Spleen (tissue), 11 donors: ENCODE results near the gene ELOVL1. TPM values are rescaled to one million over a fixed set of nuclear protein-coding genes. Genes with fewer than 3 reads are reported as not detected.
A peak's percentile ranks its signal among the peaks of the same experiment; 100 is the strongest.

Experiments
- DNase-seq: peaks from one replicate; pipeline ENCODE4 v3.0.0-alpha.2; 2020
- H3K27ac ChIP-seq, 8 donors: fragments of 200-600 bp; sonication (generic) in 7 of 8; 1 replicate in 4 of 8; 2 replicates in 4 of 8; pipeline versions ENCODE4 v1.5.0 to v1.8.0; 2016 to 2021; ENCODE audit warnings: inconsistent platforms in 4 of 8, mild to moderate bottlenecking in 4 of 8, moderate library complexity in 1 of 8
- H3K27me3 ChIP-seq, 7 donors: fragments of 200-600 bp; sonication (generic) in 6 of 7; replicated peaks in 1 of 7; 1 replicate in 4 of 7; 2 replicates in 3 of 7; pipeline versions ENCODE4 v1.5.0 to v1.8.0; 2016 to 2021; ENCODE audit warnings: inconsistent platforms in 3 of 7, mild to moderate bottlenecking in 1 of 7
- H3K36me3 ChIP-seq, 6 donors: fragments of 200-600 bp; sonication (generic) in 5 of 6; 1 replicate in 4 of 6; 2 replicates in 2 of 6; pipeline versions ENCODE4 v1.5.0 to v1.8.0; 2016 to 2021; ENCODE audit warnings: inconsistent platforms in 2 of 6
- H3K4me1 ChIP-seq, 6 donors: fragments of 200-600 bp; sonication (generic) in 5 of 6; 1 replicate in 3 of 6; 2 replicates in 3 of 6; pipeline versions ENCODE4 v1.5.0 to v1.8.0; 2016 to 2021; ENCODE audit warnings: inconsistent platforms in 3 of 6
- H3K4me3 ChIP-seq, 8 donors: fragments of 200-600 bp; sonication (generic) in 7 of 8; 1 replicate in 4 of 8; 2 replicates in 4 of 8; pipeline versions ENCODE4 v1.5.0 to v1.8.0; 2016 to 2021; ENCODE audit warnings: inconsistent platforms in 4 of 8, mild to moderate bottlenecking in 4 of 8, moderate library complexity in 2 of 8
- H3K9me3 ChIP-seq, 8 donors: fragments of 200-600 bp; sonication (generic) in 7 of 8; 1 replicate in 4 of 8; 2 replicates in 4 of 8; pipeline versions ENCODE4 v1.5.0 to v1.8.0; 2016 to 2021; ENCODE audit warnings: inconsistent platforms in 4 of 8
- POLR2A ChIP-seq, 3 donors: fragments of 450-650 bp; IDR thresholded peaks; one replicate each; pipeline ENCODE4 v1.5.1; 2017; ENCODE audit warnings: antibody characterized with exemption in 3 of 3, mild to moderate bottlenecking in 1 of 3
- POLR2AphosphoS5 ChIP-seq, 3 donors: sonication (generic); formaldehyde crosslinking; IDR thresholded peaks; one replicate each; pipeline ENCODE4 v1.5.1; 2017; ENCODE audit warnings: antibody characterized with exemption in 3 of 3
- WGBS, 5 donors: extraction: QIAGEN DNeasy Blood & Tissue Kit in 3 of 5; methylation state at CpG; one replicate each; pipeline versions ENCODE4 v1.1.5 to v1.1.7; 2013 to 2018; 5-methylcytosine and 5-hydroxymethylcytosine counted together
- intact Hi-C: fragments of 100-400 bp; cut with DNase I; formaldehyde crosslinking; loops from one replicate; pipeline ENCODE4 v1.15.0; 2023; ENCODE audit warnings: low total_unique reads
- polyA plus RNA-seq, 3 donors: library from polyadenylated mRNA; stranded (reverse); fragments of 200-250 nt; gene quantifications; one replicate each; pipeline ENCODE4 v1.2.1, GENCODE V29; 2013
- total RNA-seq, 7 donors: library from RNA; depleted of rRNA in 3 of 7; stranded (reverse); fragments of >200 nt in 3 of 7; fragmentation: NEBNext Ultra II Directional in 4 of 7; extraction: Animal tissue kit (Norgen Biotek cat#: 25700) in 4 of 7; gene quantifications; one replicate each; pipeline versions ENCODE4 v1.1.0 to v1.2.1, GENCODE V29; 2016 to 2021
- TF ChIP-seq, protein P1 (sequence below), 11 experiments: fragments of 200-600 bp in 7 of 11; fragments of 450-650 bp in 4 of 11; sonication (generic) in 4 of 11; IDR thresholded peaks in 8 of 11; conservative IDR thresholded peaks in 3 of 11; 1 replicate in 7 of 11; 2 replicates in 4 of 11; pipeline versions ENCODE4 v1.4.0 to v1.8.0; 2016 to 2021; ENCODE audit warnings: antibody characterized with exemption in 11 of 11, inconsistent platforms in 4 of 11, mild to moderate bottlenecking in 1 of 11
- donor health status: healthy with polysubstance abuse.
- donor health status: DM: no; HTN: no; CAD: no; lungs with moderate emphysema.
- donor health status: DM: no; HTN: no; CAD: no.
- donor health status: Bipolar disorder and iron deficiency.
- donor health status: healthy.
- donor health status: DM: no; HTN: no; CAD: no.
- donor health status: DM: yes; HTN: yes; CAD: no.

Gene ELOVL1
- total and polyA plus RNA-seq, 10 donors = 38.7 to 78.7 (median 53.3) TPM

DNA sequence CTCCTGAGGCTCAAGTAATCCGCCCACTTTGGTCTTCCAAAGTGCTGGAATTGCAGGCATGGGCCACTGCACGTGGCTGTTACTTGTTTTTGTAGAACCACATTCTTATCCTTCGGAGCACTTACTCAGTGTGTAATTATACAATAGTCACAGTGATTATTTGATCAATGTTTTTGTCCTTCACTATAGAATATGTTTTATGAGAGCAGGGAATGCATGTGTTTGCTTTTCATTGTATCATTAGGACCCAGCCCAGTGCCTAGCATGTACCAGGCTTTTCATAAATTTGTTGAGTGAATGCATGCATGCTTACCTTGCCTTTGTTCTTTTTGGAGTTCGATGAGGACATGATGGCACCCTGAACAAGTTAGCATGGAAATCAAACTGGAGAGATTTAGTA is 27.7 kb upstream of the ELOVL1 start:
- 94 to 98% (median 96%) methylated on average over 4 of the region's 4 CpGs for WGBS, 5 donors
- TF ChIP-seq POLR2AphosphoS5 (IDR thresholded peaks at IDR 0.05) = no peak

DNA sequence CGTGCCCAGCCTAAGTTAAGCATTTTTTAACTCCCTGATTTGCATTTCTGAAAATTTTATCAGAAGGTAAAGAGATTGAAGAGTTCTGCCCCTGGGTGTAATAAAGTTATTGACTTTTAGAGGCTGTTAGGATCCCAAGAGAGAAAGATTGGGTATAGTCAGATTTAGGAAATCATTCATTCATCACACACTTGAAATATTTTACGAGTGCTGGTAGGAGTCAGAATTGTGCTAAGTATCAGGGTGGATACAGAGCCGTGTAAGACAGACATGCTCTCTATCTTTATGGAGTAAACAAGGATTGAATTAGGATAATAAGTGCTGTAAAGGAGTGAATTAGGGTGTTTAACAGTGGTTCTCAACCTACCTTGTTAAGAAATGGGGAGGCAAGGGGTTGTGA is 24.9 kb upstream of the ELOVL1 start:
- no peak for DNase-seq
- Histone ChIP-seq H3K27me3 (no peaks in the 10 kb centered on the region), H3K4me1 (peaks cover 18 to 54% (median 31%) of the 10 kb centered on the region in 6 donors), H3K27ac (no peak overlapping the region), H3K4me3 (no peak overlapping the region), H3K36me3 (peaks cover 0 to 44% (median 5%) of the 10 kb centered on the region in 6 donors), H3K9me3 (no peaks in the 10 kb centered on the region)
- 56 to 87% (median 76%) methylated on average over 3 of the region's 3 CpGs for WGBS, 5 donors
- no peak for TF ChIP-seq POLR2AphosphoS5 (IDR thresholded peaks at IDR 0.05)
- no peak for TF ChIP-seq POLR2A (IDR thresholded peaks at IDR 0.05)
- TF ChIP-seq, protein P1, sequence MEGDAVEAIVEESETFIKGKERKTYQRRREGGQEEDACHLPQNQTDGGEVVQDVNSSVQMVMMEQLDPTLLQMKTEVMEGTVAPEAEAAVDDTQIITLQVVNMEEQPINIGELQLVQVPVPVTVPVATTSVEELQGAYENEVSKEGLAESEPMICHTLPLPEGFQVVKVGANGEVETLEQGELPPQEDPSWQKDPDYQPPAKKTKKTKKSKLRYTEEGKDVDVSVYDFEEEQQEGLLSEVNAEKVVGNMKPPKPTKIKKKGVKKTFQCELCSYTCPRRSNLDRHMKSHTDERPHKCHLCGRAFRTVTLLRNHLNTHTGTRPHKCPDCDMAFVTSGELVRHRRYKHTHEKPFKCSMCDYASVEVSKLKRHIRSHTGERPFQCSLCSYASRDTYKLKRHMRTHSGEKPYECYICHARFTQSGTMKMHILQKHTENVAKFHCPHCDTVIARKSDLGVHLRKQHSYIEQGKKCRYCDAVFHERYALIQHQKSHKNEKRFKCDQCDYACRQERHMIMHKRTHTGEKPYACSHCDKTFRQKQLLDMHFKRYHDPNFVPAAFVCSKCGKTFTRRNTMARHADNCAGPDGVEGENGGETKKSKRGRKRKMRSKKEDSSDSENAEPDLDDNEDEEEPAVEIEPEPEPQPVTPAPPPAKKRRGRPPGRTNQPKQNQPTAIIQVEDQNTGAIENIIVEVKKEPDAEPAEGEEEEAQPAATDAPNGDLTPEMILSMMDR (IDR thresholded peaks at IDR 0.05 in 8 of 11, conservative IDR thresholded peaks at IDR 0.05 in 3 of 11) = no peak
- intact Hi-C loops = no loop called here

More for the DNA sequence above, 27.7 kb upstream of the ELOVL1 start:
- no peak overlapping the region for H3K27ac ChIP-seq
- no peaks in the 10 kb centered on the region for H3K27me3 ChIP-seq
- peaks cover 0 to 48% (median 5%) of the 10 kb centered on the region in 6 donors for H3K36me3 ChIP-seq
- peaks cover 3 to 32% (median 10%) of the 10 kb centered on the region in 6 donors for H3K4me1 ChIP-seq
- H3K9me3 ChIP-seq = no peaks in the 10 kb centered on the region
- no peak overlapping the region for H3K4me3 ChIP-seq
- DNase-seq = no peak
- intact Hi-C loops = no loop called here

DNA sequence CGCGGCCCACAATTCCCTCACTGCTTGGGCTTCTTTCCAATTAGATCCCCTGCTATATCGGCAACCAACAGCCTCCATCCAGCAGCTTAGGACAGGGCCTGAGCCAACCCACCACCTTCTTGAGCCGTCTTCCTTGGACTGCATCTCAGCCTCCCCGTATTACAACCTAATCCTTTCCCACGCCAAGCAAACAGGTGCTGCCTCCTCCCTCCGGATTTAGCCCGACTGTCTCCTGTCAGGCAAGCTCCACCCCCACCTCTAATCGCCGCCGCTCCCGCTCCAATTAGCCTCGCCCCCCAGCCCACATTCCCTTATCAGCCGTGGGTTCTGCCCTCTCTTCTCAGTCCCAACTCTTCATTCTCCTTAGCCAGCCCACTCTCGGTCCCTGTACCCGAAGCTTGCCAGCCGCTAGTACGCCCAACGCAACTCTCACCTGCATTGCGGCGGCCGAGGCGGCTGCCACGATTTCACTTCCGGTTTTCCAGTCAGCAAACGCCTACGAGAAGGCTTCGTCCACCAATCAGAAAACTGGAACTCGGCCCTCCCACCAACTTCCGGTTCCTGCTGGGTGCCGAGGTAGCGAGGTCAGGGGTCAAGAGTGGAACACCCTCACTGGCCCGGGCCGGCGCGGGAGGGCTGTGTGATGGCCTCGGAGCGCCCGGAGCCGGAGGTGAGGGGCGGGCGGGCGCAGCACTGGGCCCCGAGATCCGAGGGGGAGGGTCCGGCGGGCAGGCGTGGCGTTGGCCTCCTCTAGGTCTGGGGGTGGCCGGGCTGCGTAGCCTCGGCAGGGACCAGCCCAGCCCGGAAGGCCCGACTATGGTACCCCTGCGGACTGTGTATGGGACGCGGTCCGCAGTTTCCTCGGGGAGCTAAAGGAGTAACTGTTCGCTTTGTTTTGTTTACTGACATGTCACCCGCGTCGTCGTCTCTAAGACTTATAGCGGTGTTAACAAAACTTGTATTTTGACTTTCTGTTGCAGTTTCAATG is 21.8 kb upstream of the ELOVL1 start, which contains the start of the genes MED8 and SZT2:
Gene MED8 (minus strand): TSS at position 475 of the 988 bp plus-strand sequence. CDS start 36 bp downstream, at position 439.
Gene SZT2 (plus strand): TSS at position 574 of the 988 bp plus-strand sequence. CDS start 70 bp downstream, at position 644.
- TF ChIP-seq POLR2A (IDR thresholded peaks at IDR 0.05) (peak in 2 of 3 donors; percentile 42 to 54), POLR2AphosphoS5 (IDR thresholded peaks at IDR 0.05) (peak; percentile 93 to 95 (median 93))
- TF ChIP-seq, protein P1 (IDR thresholded peaks at IDR 0.05 in 8 of 11, conservative IDR thresholded peaks at IDR 0.05 in 3 of 11) = no peak
- Histone ChIP-seq H3K27me3 (no peaks in the 10 kb centered on the region), H3K4me3 (peak within 1 kb of the TSS; percentile 65 to 98 (median 84)), H3K27ac (peak within 1 kb of the TSS; percentile 70 to 93 (median 88)), H3K4me1 (peaks cover 18 to 61% (median 36%) of the 10 kb centered on the region in 6 donors), H3K9me3 (no peaks in the 10 kb centered on the region), H3K36me3 (peaks cover 18 to 46% (median 28%) of the 10 kb centered on the region in 6 donors)
- DNase-seq = peak; percentile 96
- intact Hi-C loops = no loop called here
- 0 to 1% (median 0%) methylated on average over 58 to 65 of the region's 65 CpGs for WGBS, 5 donors

DNA sequence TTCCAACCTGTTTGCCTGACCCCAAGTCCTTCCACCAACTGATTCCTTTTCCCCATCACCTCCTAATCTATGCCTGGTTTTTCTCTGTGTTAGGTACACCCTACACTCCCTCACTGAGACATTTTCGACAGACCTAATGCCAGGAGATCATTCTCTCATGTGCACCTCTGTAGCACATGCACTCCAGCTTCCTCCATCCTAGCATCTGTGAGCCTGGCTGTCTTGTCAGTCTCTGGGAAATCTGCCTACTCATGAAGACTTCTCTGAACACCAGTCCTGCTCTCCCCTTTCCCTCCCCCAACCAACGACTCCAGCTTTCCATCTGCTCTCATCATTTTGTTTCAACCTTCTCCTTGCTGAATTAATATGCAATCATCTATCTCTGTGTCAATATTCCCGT is 20.8 kb upstream of the ELOVL1 start:
- no peak for DNase-seq
- H3K36me3 ChIP-seq = peaks cover 18 to 46% (median 38%) of the 10 kb centered on the region in 6 donors
- H3K27ac ChIP-seq = peak overlapping the region in 4 of 8 donors; percentile 86 to 93 (median 88)
- H3K9me3 ChIP-seq = no peaks in the 10 kb centered on the region
- TF ChIP-seq, protein P1 (IDR thresholded peaks at IDR 0.05 in 8 of 11, conservative IDR thresholded peaks at IDR 0.05 in 3 of 11) = no peak
- TF ChIP-seq POLR2AphosphoS5 (IDR thresholded peaks at IDR 0.05) = no peak
- no peak for TF ChIP-seq POLR2A (IDR thresholded peaks at IDR 0.05)
- WGBS, 5 donors = 37 to 67% (median 51%) methylated on average over 3 of the region's 3 CpGs
- peak overlapping the region; percentile 65 to 98 (median 84) for H3K4me3 ChIP-seq
- H3K27me3 ChIP-seq = no peaks in the 10 kb centered on the region
- peaks cover 18 to 56% (median 35%) of the 10 kb centered on the region in 6 donors for H3K4me1 ChIP-seq
- intact Hi-C loops = no loop called here
